Retinal pigment epithelial cell (primary cell): Measurements from ENCODE around the gene UBA7.

Experiments used
- DNase-seq: peaks from one replicate; pipeline ENCODE4 v3.0.0-alpha.2; 2010; ENCODE audit warnings: low read depth
- H3K4me3 ChIP-seq: 2 replicates; pipeline ENCODE4 v1.5.1; 2011; ENCODE audit warnings: mild to moderate bottlenecking, low read length, control low read depth, moderate library complexity
- CTCF ChIP-seq: conservative IDR thresholded peaks from 2 replicates; pipeline ENCODE4 v1.5.1; 2011; ENCODE audit warnings: low read depth, low read length, control low read depth, inconsistent platforms

Gene UBA7

GRCh38 chr3:49794431-49794830, 19.3 kb downstream of the UBA7 start:
- no peak overlapping the region for H3K4me3 ChIP-seq
- DNase-seq = no peak
- no peak for TF ChIP-seq CTCF

GRCh38 chr3:49793486-49794085, 20.2 kb downstream of the UBA7 start:
- DNase-seq = no peak
- no peak for TF ChIP-seq CTCF
- no peak overlapping the region for H3K4me3 ChIP-seq

GRCh38 chr3:49792371-49793150, 21.2 kb downstream of the UBA7 start:
- no peak for DNase-seq
- H3K4me3 ChIP-seq = no peak overlapping the region
- TF ChIP-seq CTCF = no peak

DNA sequence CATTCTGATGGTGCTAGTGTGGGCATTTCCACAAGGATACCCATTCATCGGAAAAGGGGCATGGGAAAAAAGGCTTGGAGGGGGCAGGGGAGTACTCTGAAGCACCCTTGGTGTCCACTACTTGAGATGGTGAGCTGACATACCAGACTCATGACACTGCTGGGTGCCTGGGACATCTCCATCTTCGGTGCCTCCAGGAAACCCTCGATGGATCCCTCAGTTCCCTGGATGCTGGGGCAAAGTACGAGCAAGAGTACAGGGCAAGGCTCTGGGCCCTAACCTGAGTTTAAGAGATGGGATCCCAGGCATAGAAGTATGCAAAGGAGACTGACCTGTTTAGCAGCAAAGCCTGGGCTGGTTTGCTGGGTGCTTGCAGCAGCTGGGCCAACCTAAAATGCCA, 22.2 kb downstream of the UBA7 start:
- no peak overlapping the region for H3K4me3 ChIP-seq
- DNase-seq = no peak
- no peak for TF ChIP-seq CTCF

GRCh38 chr3:49790626-49791411, 22.9 kb downstream of the UBA7 start:
- TF ChIP-seq CTCF = no peak
- DNase-seq = no peak
- no peak overlapping the region for H3K4me3 ChIP-seq

GRCh38 chr3:49788056-49788455, 25.7 kb downstream of the UBA7 start:
- DNase-seq = no peak
- TF ChIP-seq CTCF = no peak

More at GRCh38 chr3:49788056-49788455, 25.7 kb downstream of the UBA7 start:
- no peak overlapping the region for H3K4me3 ChIP-seq
